Loucy (cell line): ENCODE measurements around the gene KEAP1.
A peak's percentile ranks its signal among the peaks of the same experiment; 100 is the strongest.

Source experiments
- H2AFZ ChIP-seq: fragments of 200-600 bp; sonication (generic); 2 replicates; pipeline ENCODE4 v1.6.0; 2016; ENCODE audit warnings: antibody characterized with exemption, mild to moderate bottlenecking, low read length, moderate library complexity
- H3F3A ChIP-seq: fragments of 200-600 bp; 2 replicates; pipeline ENCODE4 v1.6.0; 2016; ENCODE audit warnings: antibody characterized with exemption, low read depth, mild to moderate bottlenecking
- H3K27me3 ChIP-seq: fragments of 200-600 bp; sonication (generic); 2 replicates; pipeline ENCODE4 v1.6.1; 2014; ENCODE audit warnings: low read length, mild to moderate bottlenecking; ENCODE audit not compliant: insufficient read depth, poor library complexity, severe bottlenecking
- H3K36me3 ChIP-seq: fragments of 200-600 bp; sonication (generic); 2 replicates; pipeline ENCODE4 v1.6.1; 2016; ENCODE audit warnings: low read length; ENCODE audit not compliant: insufficient read depth
- H3K4me1 ChIP-seq: fragments of 200-600 bp; sonication (generic); 2 replicates; pipeline ENCODE4 v1.5.1; 2014; ENCODE audit warnings: low read length, mild to moderate bottlenecking; ENCODE audit not compliant: insufficient read depth, poor library complexity, severe bottlenecking
- H3K4me2 ChIP-seq: fragments of 200-600 bp; sonication (generic); 2 replicates; pipeline ENCODE4 v1.6.0; 2014; ENCODE audit warnings: antibody characterized with exemption, low read length, low read depth, mild to moderate bottlenecking; ENCODE audit not compliant: poor library complexity, severe bottlenecking
- H3K4me3 ChIP-seq: fragments of 200-600 bp; sonication (generic); 2 replicates; pipeline ENCODE4 v1.5.1; 2014; ENCODE audit warnings: low read length, mild to moderate bottlenecking, mixed read lengths; ENCODE audit not compliant: poor library complexity, severe bottlenecking
- H3K79me2 ChIP-seq: fragments of 200-600 bp; sonication (generic); 2 replicates; pipeline ENCODE4 v1.6.1; 2014; ENCODE audit warnings: low read length; ENCODE audit not compliant: insufficient read depth
- H3K9ac ChIP-seq: fragments of 200-600 bp; sonication (generic); 2 replicates; pipeline ENCODE4 v1.6.0; 2014; ENCODE audit warnings: mild to moderate bottlenecking, low read depth, low read length, moderate library complexity; ENCODE audit not compliant: poor library complexity, severe bottlenecking
- H3K9me2 ChIP-seq: fragments of 200-600 bp; sonication (generic); replicated peaks from 2 replicates; pipeline ENCODE4 v1.6.1; 2016; ENCODE audit warnings: low read depth, low read length, mixed read lengths
- H3K9me3 ChIP-seq: fragments of 200-600 bp; sonication (generic); 2 replicates; pipeline ENCODE4 v1.6.1; 2014; ENCODE audit warnings: mild to moderate bottlenecking, antibody characterized with exemption, low read length, low read depth; ENCODE audit not compliant: insufficient read depth
- H4K20me1 ChIP-seq: fragments of 200-600 bp; sonication (generic); 2 replicates; pipeline ENCODE4 v1.6.0; 2014; ENCODE audit warnings: antibody characterized with exemption, low read length, mild to moderate bottlenecking; ENCODE audit not compliant: insufficient read depth, poor library complexity, severe bottlenecking
- EZH2phosphoT487 ChIP-seq: fragments of 200-600 bp; IDR thresholded peaks from 2 replicates; pipeline ENCODE4 v1.6.1; 2018; ENCODE audit warnings: antibody characterized with exemption, mild to moderate bottlenecking, moderate library complexity, borderline replicate concordance
- TF ChIP-seq, protein P1 (sequence below): fragments of 200-600 bp; sonication (generic); conservative IDR thresholded peaks from 2 replicates; pipeline ENCODE4 v1.5.1; 2014; ENCODE audit warnings: mild to moderate bottlenecking, antibody characterized with exemption, low read length

KEAP1 gene

DNA sequence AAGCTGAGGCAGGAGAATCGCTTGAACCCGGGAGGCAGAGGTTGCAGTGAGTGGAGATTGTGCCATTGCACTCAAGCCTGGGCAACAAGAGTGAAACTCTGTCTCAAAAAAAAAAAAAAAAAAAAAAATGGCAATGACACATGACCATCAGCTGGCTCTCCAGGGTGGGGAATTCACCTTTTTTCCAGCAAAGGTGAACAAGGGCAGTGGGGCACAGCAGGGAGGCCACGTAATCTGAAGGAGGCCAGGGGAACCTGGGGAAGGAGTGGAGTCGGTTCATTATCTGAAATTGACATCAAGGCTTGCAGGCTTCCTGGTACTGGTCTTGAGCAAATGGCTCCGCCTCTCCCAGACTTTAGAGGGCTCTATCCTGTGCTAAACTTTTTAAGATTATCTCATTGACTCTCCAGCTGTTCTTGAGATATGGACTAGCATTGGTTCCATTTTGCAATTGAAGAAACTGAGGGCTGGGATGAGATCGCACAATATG, 28.1 kb downstream of the KEAP1 start:
- H3K27me3 ChIP-seq = no peaks in the 10 kb centered on the region
- H2AFZ ChIP-seq = peak overlapping the region; percentile 10
- H3K36me3 ChIP-seq = no peaks in the 10 kb centered on the region
- no peak overlapping the region for H3K9ac ChIP-seq
- no peaks in the 10 kb centered on the region for H3F3A ChIP-seq
- H3K9me3 ChIP-seq = no peaks in the 10 kb centered on the region
- peaks cover 7% of the 10 kb centered on the region for H3K4me1 ChIP-seq
- TF ChIP-seq, protein P1, sequence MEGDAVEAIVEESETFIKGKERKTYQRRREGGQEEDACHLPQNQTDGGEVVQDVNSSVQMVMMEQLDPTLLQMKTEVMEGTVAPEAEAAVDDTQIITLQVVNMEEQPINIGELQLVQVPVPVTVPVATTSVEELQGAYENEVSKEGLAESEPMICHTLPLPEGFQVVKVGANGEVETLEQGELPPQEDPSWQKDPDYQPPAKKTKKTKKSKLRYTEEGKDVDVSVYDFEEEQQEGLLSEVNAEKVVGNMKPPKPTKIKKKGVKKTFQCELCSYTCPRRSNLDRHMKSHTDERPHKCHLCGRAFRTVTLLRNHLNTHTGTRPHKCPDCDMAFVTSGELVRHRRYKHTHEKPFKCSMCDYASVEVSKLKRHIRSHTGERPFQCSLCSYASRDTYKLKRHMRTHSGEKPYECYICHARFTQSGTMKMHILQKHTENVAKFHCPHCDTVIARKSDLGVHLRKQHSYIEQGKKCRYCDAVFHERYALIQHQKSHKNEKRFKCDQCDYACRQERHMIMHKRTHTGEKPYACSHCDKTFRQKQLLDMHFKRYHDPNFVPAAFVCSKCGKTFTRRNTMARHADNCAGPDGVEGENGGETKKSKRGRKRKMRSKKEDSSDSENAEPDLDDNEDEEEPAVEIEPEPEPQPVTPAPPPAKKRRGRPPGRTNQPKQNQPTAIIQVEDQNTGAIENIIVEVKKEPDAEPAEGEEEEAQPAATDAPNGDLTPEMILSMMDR = no peak
- no peak for TF ChIP-seq EZH2phosphoT487
- H4K20me1 ChIP-seq = no peaks in the 10 kb centered on the region
- no peaks in the 10 kb centered on the region for H3K79me2 ChIP-seq
- no peaks in the 10 kb centered on the region for H3K9me2 ChIP-seq
- H3K4me2 ChIP-seq = no peak overlapping the region
- H3K4me3 ChIP-seq = no peak overlapping the region

- Histone ChIP-seq H3K4me1 (peaks cover 7% of the 10 kb centered on the region), H3K9me3 (no peaks in the 10 kb centered on the region), H4K20me1 (no peaks in the 10 kb centered on the region), H3K79me2 (no peaks in the 10 kb centered on the region), H3K9me2 (no peaks in the 10 kb centered on the region), H3K27me3 (no peaks in the 10 kb centered on the region), H3K36me3 (no peaks in the 10 kb centered on the region), H3K4me2 (no peak overlapping the region), H3K9ac (no peak overlapping the region), H2AFZ (no peak overlapping the region), H3K4me3 (no peak overlapping the region), H3F3A (no peaks in the 10 kb centered on the region)
- TF ChIP-seq EZH2phosphoT487 = no peak
- TF ChIP-seq, protein P1 = no peak
Measured at GRCh38 chr19:10473192-10473591, 30.0 kb downstream of the KEAP1 start.

GRCh38 chr19:10471909-10472308, 31.2 kb downstream of the KEAP1 start:
- Histone ChIP-seq H3K9me3 (no peaks in the 10 kb centered on the region), H4K20me1 (no peaks in the 10 kb centered on the region), H3K9ac (no peak overlapping the region), H2AFZ (no peak overlapping the region), H3F3A (no peaks in the 10 kb centered on the region), H3K27me3 (no peaks in the 10 kb centered on the region), H3K4me1 (peaks cover 7% of the 10 kb centered on the region), H3K4me3 (no peak overlapping the region), H3K36me3 (no peaks in the 10 kb centered on the region), H3K9me2 (no peaks in the 10 kb centered on the region), H3K4me2 (no peak overlapping the region), H3K79me2 (no peaks in the 10 kb centered on the region)
- TF ChIP-seq EZH2phosphoT487 = no peak
- TF ChIP-seq, protein P1 = peak; percentile 67
